ENCODE data around the gene B3GNT5. TPM values are rescaled to one million over a fixed set of nuclear protein-coding genes. Genes with fewer than 3 reads are reported as not detected.

B3GNT5 gene
- total and polyA plus RNA-seq, 4 donors = 11.0 to 25.7 (median 20.6) TPM

DNA sequence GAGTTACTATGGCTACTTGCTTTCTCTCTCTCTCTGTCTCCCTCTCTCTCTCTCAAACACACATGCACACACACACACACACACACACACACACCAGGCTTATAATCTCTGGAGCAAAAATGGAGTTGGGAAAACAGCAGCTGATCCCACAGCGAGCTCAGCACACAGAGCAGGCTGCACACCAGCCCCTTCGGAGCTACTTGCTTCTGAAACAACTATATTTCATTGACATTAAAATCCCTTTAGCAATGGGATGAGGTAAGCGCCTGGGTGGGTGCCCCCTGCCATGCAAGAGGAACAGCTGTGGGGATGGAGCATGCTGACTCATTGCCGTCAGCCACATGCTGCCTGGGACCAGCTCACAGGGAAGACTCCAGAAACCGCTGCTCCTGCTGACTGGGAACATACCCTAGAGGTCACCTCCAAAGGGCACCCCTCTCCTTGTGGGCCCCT is 45.7 kb downstream of the B3GNT5 start:
- Histone ChIP-seq H3K27ac (ENCODE audit: low read depth, low read length) (no peak overlapping the region), H3K27me3 (ENCODE audit: control insufficient read depth, insufficient read depth, low read length) (no peaks in the 10 kb centered on the region), H3K9me3 (ENCODE audit: control insufficient read depth, insufficient read depth, low read length) (no peaks in the 10 kb centered on the region), H3K36me3 (ENCODE audit: control insufficient read depth, insufficient read depth, low read length) (peaks cover 13% of the 10 kb centered on the region), H3K4me3 (ENCODE audit: low read depth, low read length) (no peak overlapping the region), H3K4me1 (ENCODE audit: control insufficient read depth, insufficient read depth, low read length) (peaks cover 7% of the 10 kb centered on the region)
- WGBS (ENCODE audit: insufficient coverage) = 30% methylated on average over 3 of the region's 5 CpGs
- peak in 2 of 6 donors; percentile 60 to 62 for DNase-seq (ENCODE audit: low read depth in 4 of 6, low spot score in 6 of 6)

DNA sequence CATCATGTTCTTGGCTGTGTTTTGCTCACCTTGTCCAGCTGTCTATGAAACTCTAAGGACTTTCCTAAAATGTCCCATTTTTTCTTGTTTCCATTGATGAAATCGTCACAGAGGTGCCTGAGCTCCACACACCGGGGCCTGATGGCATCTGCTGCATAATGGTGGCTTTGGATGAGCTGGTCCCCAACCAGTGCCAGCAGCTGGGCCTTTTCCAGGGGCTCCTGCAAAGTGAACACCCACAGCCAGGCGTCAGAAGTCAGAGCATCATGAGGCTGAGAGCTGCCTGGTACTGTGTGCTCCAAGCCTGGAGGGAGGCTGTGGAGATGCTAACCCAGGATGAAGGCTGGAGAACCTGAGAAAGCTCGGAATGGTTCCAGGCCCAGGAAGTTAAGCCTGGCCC is 46.9 kb downstream of the B3GNT5 start:
- WGBS (ENCODE audit: insufficient coverage) = 87% methylated on average over 3 of the region's 4 CpGs
- peaks cover 13% of the 10 kb centered on the region for H3K36me3 ChIP-seq (ENCODE audit: control insufficient read depth, insufficient read depth, low read length)
- H3K4me3 ChIP-seq (ENCODE audit: low read depth, low read length) = no peak overlapping the region
- no peaks in the 10 kb centered on the region for H3K27me3 ChIP-seq (ENCODE audit: control insufficient read depth, insufficient read depth, low read length)
- H3K27ac ChIP-seq (ENCODE audit: low read depth, low read length) = no peak overlapping the region
- H3K4me1 ChIP-seq (ENCODE audit: control insufficient read depth, insufficient read depth, low read length) = peaks cover 7% of the 10 kb centered on the region
- no peak for DNase-seq (ENCODE audit: low read depth in 4 of 6, low spot score in 6 of 6)
- H3K9me3 ChIP-seq (ENCODE audit: control insufficient read depth, insufficient read depth, low read length) = no peaks in the 10 kb centered on the region

DNA sequence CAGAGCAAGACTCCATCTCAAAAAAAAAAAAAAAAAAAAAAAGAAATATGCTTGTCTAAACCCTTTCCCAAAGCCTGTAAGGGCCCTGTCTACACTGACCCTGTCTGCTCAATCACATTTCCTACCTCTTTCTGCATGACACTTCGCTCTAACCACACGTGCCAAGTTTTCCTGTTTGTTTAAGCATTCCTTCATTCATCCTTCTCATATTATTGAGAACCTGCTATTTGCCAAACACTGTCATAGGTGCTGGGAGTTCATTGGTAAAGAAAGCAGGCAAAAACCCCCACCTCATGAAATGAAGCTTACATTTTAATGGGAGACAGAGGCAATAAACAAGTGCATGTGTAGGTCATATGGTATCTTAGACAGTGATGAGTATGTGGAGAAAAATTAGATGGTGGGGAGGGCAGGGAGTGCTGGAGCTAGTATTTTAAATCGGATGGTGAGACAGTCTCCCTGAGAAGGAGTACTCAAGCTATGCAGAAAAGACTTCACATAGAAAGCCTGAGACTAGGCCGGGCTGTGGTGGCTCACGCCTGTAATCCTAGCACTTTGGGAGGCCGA is 48.0 kb downstream of the B3GNT5 start:
- Histone ChIP-seq H3K4me3 (ENCODE audit: low read depth, low read length) (no peak overlapping the region), H3K36me3 (ENCODE audit: control insufficient read depth, insufficient read depth, low read length) (peaks cover 6% of the 10 kb centered on the region), H3K9me3 (ENCODE audit: control insufficient read depth, insufficient read depth, low read length) (no peaks in the 10 kb centered on the region), H3K27me3 (ENCODE audit: control insufficient read depth, insufficient read depth, low read length) (no peaks in the 10 kb centered on the region), H3K4me1 (ENCODE audit: control insufficient read depth, insufficient read depth, low read length) (peaks cover 7% of the 10 kb centered on the region), H3K27ac (ENCODE audit: low read depth, low read length) (no peak overlapping the region)
- 64% methylated on average over 6 of the region's 6 CpGs for WGBS (ENCODE audit: insufficient coverage)
- DNase-seq (ENCODE audit: low read depth in 4 of 6, low spot score in 6 of 6) = no peak

DNA sequence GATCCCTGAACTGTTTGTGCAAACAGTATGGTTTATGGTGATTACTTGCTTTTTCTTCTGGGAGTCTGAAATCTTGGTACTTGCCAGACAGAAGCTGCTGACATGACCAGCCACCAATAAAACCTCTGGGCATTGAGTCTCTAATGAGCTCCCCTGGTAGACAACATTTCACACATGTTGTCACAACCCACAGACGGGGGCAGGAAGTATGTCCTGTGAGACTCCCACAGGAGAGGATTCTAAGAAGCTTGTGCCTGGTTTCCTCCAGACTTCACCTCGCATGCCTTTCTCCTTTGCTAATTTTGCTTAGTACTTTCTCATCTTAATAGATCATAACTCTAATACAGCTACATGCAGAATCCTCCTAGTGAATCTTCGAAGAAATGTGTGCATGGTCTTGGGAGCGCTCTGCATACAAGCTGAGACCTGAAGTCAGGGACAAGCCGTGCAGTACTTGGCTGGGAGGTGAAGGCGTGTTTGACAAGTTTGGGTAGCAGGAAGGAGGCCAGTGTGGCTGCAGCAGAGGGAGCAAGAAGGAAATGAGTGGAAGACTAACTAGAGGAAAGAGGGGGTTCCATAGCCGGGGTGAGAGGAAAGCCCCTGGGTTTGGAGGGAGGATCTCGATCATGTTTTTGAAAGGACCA is 49.0 kb downstream of the B3GNT5 start:
- peaks cover 6% of the 10 kb centered on the region for H3K36me3 ChIP-seq (ENCODE audit: control insufficient read depth, insufficient read depth, low read length)
- no peak for DNase-seq (ENCODE audit: low read depth in 4 of 6, low spot score in 6 of 6)
- no peaks in the 10 kb centered on the region for H3K27me3 ChIP-seq (ENCODE audit: control insufficient read depth, insufficient read depth, low read length)
- H3K27ac ChIP-seq (ENCODE audit: low read depth, low read length) = no peak overlapping the region
- peaks cover 12% of the 10 kb centered on the region for H3K4me1 ChIP-seq (ENCODE audit: control insufficient read depth, insufficient read depth, low read length)
- no peaks in the 10 kb centered on the region for H3K9me3 ChIP-seq (ENCODE audit: control insufficient read depth, insufficient read depth, low read length)
- 81% methylated on average over 6 of the region's 8 CpGs for WGBS (ENCODE audit: insufficient coverage)
- H3K4me3 ChIP-seq (ENCODE audit: low read depth, low read length) = no peak overlapping the region

DNA sequence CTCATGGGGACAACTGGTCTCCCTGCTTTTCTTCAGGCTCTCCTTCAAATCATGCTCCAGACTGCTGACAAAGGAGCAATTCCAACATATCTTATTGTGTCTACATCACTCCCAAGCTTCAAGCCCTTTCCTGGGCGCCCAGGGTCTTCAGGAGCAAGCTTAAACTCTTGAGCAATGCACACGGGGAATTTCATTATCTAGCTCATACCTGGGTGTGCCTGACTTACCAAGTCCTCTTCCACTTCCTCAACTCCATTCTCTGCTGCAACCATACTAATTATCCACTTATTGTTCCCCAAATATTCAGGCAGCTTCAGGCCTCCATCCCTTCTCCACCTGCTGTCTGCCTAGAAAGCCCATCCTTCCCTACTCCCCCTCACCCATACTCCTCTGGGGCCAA is 50.6 kb downstream of the B3GNT5 start:
- DNase-seq (ENCODE audit: low read depth in 4 of 6, low spot score in 6 of 6) = no peak
- WGBS (ENCODE audit: insufficient coverage) = 85% methylated on average over 2 of the region's 2 CpGs
- Histone ChIP-seq H3K36me3 (ENCODE audit: control insufficient read depth, insufficient read depth, low read length) (peaks cover 2% of the 10 kb centered on the region), H3K27me3 (ENCODE audit: control insufficient read depth, insufficient read depth, low read length) (no peaks in the 10 kb centered on the region), H3K27ac (ENCODE audit: low read depth, low read length) (no peak overlapping the region), H3K4me3 (ENCODE audit: low read depth, low read length) (no peak overlapping the region), H3K9me3 (ENCODE audit: control insufficient read depth, insufficient read depth, low read length) (no peaks in the 10 kb centered on the region), H3K4me1 (ENCODE audit: control insufficient read depth, insufficient read depth, low read length) (peaks cover 11% of the 10 kb centered on the region)

- H3K27me3 ChIP-seq (ENCODE audit: control insufficient read depth, insufficient read depth, low read length) = no peaks in the 10 kb centered on the region
- H3K9me3 ChIP-seq (ENCODE audit: control insufficient read depth, insufficient read depth, low read length) = no peaks in the 10 kb centered on the region
- peak in 3 of 6 donors; percentile 20 to 69 (median 62) for DNase-seq (ENCODE audit: low read depth in 4 of 6, low spot score in 6 of 6)
- 45% methylated on average over 7 of the region's 9 CpGs for WGBS (ENCODE audit: insufficient coverage)
- peaks cover 5% of the 10 kb centered on the region for H3K36me3 ChIP-seq (ENCODE audit: control insufficient read depth, insufficient read depth, low read length)
- peaks cover 6% of the 10 kb centered on the region for H3K4me1 ChIP-seq (ENCODE audit: control insufficient read depth, insufficient read depth, low read length)
- H3K27ac ChIP-seq (ENCODE audit: low read depth, low read length) = no peak overlapping the region
- no peak overlapping the region for H3K4me3 ChIP-seq (ENCODE audit: low read depth, low read length)
Observed at GRCh38 chr3:183306798-183307671, 54.0 kb downstream of the B3GNT5 start.

DNA sequence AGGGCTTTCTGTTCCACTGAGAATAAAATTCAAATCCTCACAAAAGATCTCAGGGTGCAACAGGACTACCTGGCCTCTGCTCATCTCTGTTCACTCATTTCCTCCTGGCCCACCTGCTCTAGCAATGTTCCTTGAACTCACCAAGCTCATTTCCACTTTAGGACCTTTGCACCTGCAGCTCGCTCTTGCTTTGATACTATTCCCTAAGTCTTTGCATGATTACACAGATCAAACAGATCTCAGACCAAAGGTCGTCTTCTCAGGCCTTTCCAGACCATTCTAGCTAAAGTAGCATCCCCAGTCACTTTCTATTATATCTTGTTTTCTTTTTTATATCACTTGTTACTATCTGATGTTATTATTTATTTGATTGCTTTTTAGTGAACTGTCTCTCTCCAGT is 54.7 kb downstream of the B3GNT5 start:
- H3K36me3 ChIP-seq (ENCODE audit: control insufficient read depth, insufficient read depth, low read length) = peaks cover 5% of the 10 kb centered on the region
- H3K27ac ChIP-seq (ENCODE audit: low read depth, low read length) = no peak overlapping the region
- H3K4me1 ChIP-seq (ENCODE audit: control insufficient read depth, insufficient read depth, low read length) = peaks cover 6% of the 10 kb centered on the region
- H3K9me3 ChIP-seq (ENCODE audit: control insufficient read depth, insufficient read depth, low read length) = no peaks in the 10 kb centered on the region
- no peak overlapping the region for H3K4me3 ChIP-seq (ENCODE audit: low read depth, low read length)
- H3K27me3 ChIP-seq (ENCODE audit: control insufficient read depth, insufficient read depth, low read length) = no peaks in the 10 kb centered on the region
- no peak for DNase-seq (ENCODE audit: low read depth in 4 of 6, low spot score in 6 of 6)
- WGBS (ENCODE audit: insufficient coverage) = 93% methylated on average over 1 of the region's 2 CpGs

GRCh38 chr3:183308751-183309150 is 55.7 kb downstream of the B3GNT5 start:
- Histone ChIP-seq H3K27me3 (ENCODE audit: control insufficient read depth, insufficient read depth, low read length) (no peaks in the 10 kb centered on the region), H3K27ac (ENCODE audit: low read depth, low read length) (no peak overlapping the region), H3K9me3 (ENCODE audit: control insufficient read depth, insufficient read depth, low read length) (no peaks in the 10 kb centered on the region), H3K4me3 (ENCODE audit: low read depth, low read length) (no peak overlapping the region), H3K4me1 (ENCODE audit: control insufficient read depth, insufficient read depth, low read length) (peaks cover 6% of the 10 kb centered on the region), H3K36me3 (ENCODE audit: control insufficient read depth, insufficient read depth, low read length) (peaks cover 5% of the 10 kb centered on the region)
- 83% methylated on average over 2 of the region's 5 CpGs for WGBS (ENCODE audit: insufficient coverage)
- no peak for DNase-seq (ENCODE audit: low read depth in 4 of 6, low spot score in 6 of 6)

DNA sequence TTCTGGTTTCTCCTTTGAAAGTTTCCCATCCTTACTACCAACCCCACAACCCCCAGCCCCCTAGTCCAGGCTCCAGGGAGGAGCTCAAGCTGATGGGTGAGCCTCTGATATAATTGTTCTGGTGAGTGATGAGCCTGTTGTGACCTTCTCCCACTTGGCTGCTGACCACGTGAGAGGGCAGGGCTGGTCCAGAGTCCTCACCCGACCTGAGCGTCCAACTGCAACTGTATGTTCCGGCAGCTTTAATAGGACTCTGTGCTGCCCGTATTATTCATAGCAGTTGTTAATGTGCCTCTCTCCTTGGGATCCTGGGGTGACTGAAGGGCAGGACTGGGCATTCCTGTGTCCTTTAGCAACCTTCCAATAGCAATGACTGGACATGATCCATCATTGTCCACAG is 56.2 kb downstream of the B3GNT5 start:
- WGBS (ENCODE audit: insufficient coverage) = 80% methylated on average over 5 of the region's 5 CpGs

More for the DNA sequence above, 56.2 kb downstream of the B3GNT5 start:
- no peak for DNase-seq (ENCODE audit: low read depth in 4 of 6, low spot score in 6 of 6)
- no peak overlapping the region for H3K27ac ChIP-seq (ENCODE audit: low read depth, low read length)
- no peaks in the 10 kb centered on the region for H3K27me3 ChIP-seq (ENCODE audit: control insufficient read depth, insufficient read depth, low read length)
- no peak overlapping the region for H3K4me3 ChIP-seq (ENCODE audit: low read depth, low read length)
- H3K9me3 ChIP-seq (ENCODE audit: control insufficient read depth, insufficient read depth, low read length) = no peaks in the 10 kb centered on the region
- peaks cover 5% of the 10 kb centered on the region for H3K36me3 ChIP-seq (ENCODE audit: control insufficient read depth, insufficient read depth, low read length)
- H3K4me1 ChIP-seq (ENCODE audit: control insufficient read depth, insufficient read depth, low read length) = peaks cover 6% of the 10 kb centered on the region
